ENCODE measurements around the gene NME3. TPM values are rescaled to one million over a fixed set of nuclear protein-coding genes. Genes with fewer than 3 reads are reported as not detected.
"Not testable (repeated sequence)": the region's sequence is repeated elsewhere in the genome, so short reads cannot be mapped to it uniquely, and the experiment has no call there.

Gene NME3
- total RNA-seq, 1 experiment from 2014 or later, result 179 TPM

GRCh38 chr16:1809281-1809801, 38.0 kb upstream of the NME3 start:
- no peaks in the 10 kb centered on the region; the same call in none of the 2 replicates for H3K36me3 ChIP-seq (replicated peaks; ENCODE audit: control insufficient read depth, insufficient read depth, low read length)
- no peak overlapping the region for H3K4me3 ChIP-seq (ENCODE audit: insufficient read depth, low read depth, low read length)
- DNase-seq, result peak; percentile 92
- H3K27me3 ChIP-seq (ENCODE audit: control insufficient read depth, insufficient read depth, low read length), result no peaks in the 10 kb centered on the region

DNA sequence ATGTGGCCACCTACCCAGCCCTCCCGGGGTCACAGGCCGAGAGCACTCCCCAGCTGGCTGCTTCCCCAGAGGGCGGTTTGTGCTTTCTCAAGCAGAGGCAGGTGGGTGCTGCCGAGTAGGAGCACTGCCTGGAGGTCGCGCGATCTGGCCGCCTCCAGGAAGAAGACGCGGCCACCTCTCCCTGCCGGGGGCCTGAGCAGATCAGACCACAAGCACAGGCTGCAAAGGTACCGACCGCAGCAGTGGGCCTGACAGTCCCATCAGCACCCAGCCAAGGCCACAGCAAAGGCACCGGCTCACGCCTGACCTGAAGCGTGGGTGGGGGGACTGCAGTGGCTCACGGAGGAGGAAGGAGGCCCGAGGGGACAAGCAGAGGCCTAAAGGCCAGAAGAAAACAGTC, 37.3 kb upstream of the NME3 start:
- Histone ChIP-seq H3K36me3 (replicated peaks; ENCODE audit: control insufficient read depth, insufficient read depth, low read length) (no peaks in the 10 kb centered on the region; the same call in none of the 2 replicates), H3K27me3 (ENCODE audit: control insufficient read depth, insufficient read depth, low read length) (no peaks in the 10 kb centered on the region), H3K4me3 (ENCODE audit: insufficient read depth, low read depth, low read length) (no peak overlapping the region)
- no peak for DNase-seq

- no peak overlapping the region for H3K4me3 ChIP-seq (ENCODE audit: insufficient read depth, low read depth, low read length)
- no peaks in the 10 kb centered on the region; the same call in none of the 2 replicates for H3K36me3 ChIP-seq (replicated peaks; ENCODE audit: control insufficient read depth, insufficient read depth, low read length)
- DNase-seq, result no peak
- H3K27me3 ChIP-seq (ENCODE audit: control insufficient read depth, insufficient read depth, low read length), result no peaks in the 10 kb centered on the region
Observed at GRCh38 chr16:1807626-1808025, 36.3 kb upstream of the NME3 start.

- Histone ChIP-seq H3K36me3 (replicated peaks; ENCODE audit: control insufficient read depth, insufficient read depth, low read length) (no peaks in the 10 kb centered on the region), H3K27me3 (ENCODE audit: control insufficient read depth, insufficient read depth, low read length) (no peaks in the 10 kb centered on the region), H3K4me3 (ENCODE audit: insufficient read depth, low read depth, low read length) (no peak overlapping the region)
- DNase-seq, result no peak
Observed at GRCh38 chr16:1800701-1801100, 29.4 kb upstream of the NME3 start.

GRCh38 chr16:1799263-1799662, 27.9 kb upstream of the NME3 start:
- not testable (repeated sequence) for DNase-seq

GRCh38 chr16:1794908-1795666, 23.7 kb upstream of the NME3 start:
- Histone ChIP-seq H3K4me3 (ENCODE audit: insufficient read depth, low read depth, low read length) (no peak overlapping the region), H3K36me3 (replicated peaks; ENCODE audit: control insufficient read depth, insufficient read depth, low read length) (no peaks in the 10 kb centered on the region), H3K27me3 (ENCODE audit: control insufficient read depth, insufficient read depth, low read length) (no peaks in the 10 kb centered on the region)
- DNase-seq, result peak; percentile 56

More at GRCh38 chr16:1799263-1799662, 27.9 kb upstream of the NME3 start:
- H3K27me3 ChIP-seq (ENCODE audit: control insufficient read depth, insufficient read depth, low read length); H3K36me3 ChIP-seq (replicated peaks; ENCODE audit: control insufficient read depth, insufficient read depth, low read length); H3K4me3 ChIP-seq (ENCODE audit: insufficient read depth, low read depth, low read length): not testable (repeated sequence)

GRCh38 chr16:1794221-1794871, 23.0 kb upstream of the NME3 start:
- H3K27me3 ChIP-seq (ENCODE audit: control insufficient read depth, insufficient read depth, low read length), result no peaks in the 10 kb centered on the region
- no peaks in the 10 kb centered on the region for H3K36me3 ChIP-seq (replicated peaks; ENCODE audit: control insufficient read depth, insufficient read depth, low read length)
- peak; percentile 74 for DNase-seq
- H3K4me3 ChIP-seq (ENCODE audit: insufficient read depth, low read depth, low read length), result no peak overlapping the region

GRCh38 chr16:1793578-1794220, 22.4 kb upstream of the NME3 start, which contains the start of gene IGFALS:
Gene IGFALS, minus strand, starts transcription at chr16:1793705. Its CDS starts 53 bp downstream, at chr16:1793652.
- H3K36me3 ChIP-seq (replicated peaks; ENCODE audit: control insufficient read depth, insufficient read depth, low read length), result no peaks in the 10 kb centered on the region; the same call in 1 of the 2 replicates
- DNase-seq, result peak; percentile 73
- H3K27me3 ChIP-seq (ENCODE audit: control insufficient read depth, insufficient read depth, low read length), result no peaks in the 10 kb centered on the region
- no peak within 1 kb of the TSS for H3K4me3 ChIP-seq (ENCODE audit: insufficient read depth, low read depth, low read length)

DNA sequence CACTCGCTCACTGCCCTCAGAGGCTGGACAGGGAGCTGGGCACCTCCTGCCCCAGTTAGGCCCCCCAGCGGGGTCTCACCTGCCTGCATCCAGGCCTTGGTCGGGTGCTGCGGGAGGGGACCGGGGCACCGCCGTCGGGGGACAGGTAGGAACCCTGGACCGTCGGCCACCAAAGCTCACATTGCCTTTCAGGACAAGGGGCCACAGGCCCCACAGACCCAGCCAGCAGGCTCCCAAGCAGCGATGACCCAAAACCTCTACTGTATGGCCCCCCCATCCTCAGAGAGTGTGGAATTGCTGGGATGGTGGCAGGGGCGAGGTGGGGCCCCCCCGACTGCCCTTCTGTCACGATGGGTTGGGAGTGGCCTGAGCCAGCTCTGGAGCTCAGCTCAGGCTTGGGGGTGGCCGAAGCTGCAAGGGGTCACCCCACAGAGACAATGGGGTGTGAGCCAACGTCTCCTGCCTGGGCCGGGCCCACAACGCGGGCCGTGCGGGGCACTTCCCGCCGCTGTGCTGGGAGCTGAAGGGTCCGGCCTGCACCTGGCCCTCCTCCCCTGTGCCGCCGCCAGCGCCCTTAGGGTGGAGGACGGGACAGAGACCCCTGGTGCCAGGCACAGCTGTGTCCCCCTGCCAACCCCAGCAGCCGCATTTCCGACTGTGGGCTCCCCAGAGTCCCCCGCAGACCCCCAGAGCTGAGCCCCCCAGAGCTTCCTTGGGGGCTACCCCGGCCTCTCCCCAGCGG, 21.7 kb upstream of the NME3 start:
- peak; percentile 58 for DNase-seq
- Histone ChIP-seq H3K4me3 (ENCODE audit: insufficient read depth, low read depth, low read length) (no peak overlapping the region), H3K36me3 (replicated peaks; ENCODE audit: control insufficient read depth, insufficient read depth, low read length) (no peaks in the 10 kb centered on the region; the same call in 1 of the 2 replicates), H3K27me3 (ENCODE audit: control insufficient read depth, insufficient read depth, low read length) (no peaks in the 10 kb centered on the region)

DNA sequence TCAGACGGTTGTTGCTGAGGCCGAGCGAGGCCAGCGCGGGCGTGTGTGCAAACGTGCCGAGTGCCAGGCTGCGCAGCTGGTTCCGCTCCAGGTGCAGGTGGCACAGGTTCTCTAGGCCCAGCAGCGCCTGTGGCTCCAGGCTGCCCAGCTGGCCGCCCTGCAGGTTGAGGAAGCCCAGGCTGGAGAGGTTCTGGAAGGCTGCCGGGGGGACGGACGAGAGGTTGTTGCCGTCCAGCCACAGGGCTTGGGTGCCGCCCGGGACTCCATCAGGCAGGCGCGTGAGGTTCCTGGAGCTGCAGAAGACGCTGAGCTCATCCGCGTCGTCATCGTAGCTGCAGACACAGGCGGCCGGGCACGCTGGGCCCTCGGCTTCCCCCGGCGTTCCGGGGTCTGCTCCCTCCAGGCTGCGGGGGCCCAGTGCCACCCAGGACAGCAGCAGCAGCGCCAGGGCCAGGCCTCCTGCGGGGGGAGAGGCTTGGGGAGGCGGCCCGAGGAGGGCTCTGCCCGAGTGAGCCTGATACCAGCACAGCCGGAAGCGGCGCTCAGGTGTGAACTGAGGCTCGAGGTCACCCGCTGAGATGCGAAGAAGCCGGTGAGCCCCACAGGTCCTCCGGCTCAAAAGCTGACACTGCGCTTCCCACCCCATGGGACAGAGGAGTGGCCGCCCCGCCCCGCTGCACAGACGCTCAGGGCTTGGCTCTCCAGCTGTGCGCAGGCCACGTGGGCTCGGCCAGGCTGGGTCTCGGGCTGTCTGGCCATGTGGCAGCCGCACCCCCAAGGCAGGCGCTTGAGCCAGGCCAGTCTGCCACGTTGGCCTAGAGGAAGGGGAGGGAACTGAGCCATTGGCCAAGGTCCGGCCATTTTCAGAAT, 20.8 kb upstream of the NME3 start:
- no peak overlapping the region for H3K4me3 ChIP-seq (ENCODE audit: insufficient read depth, low read depth, low read length)
- peak; percentile 63 for DNase-seq
- H3K36me3 ChIP-seq (replicated peaks; ENCODE audit: control insufficient read depth, insufficient read depth, low read length), result no peaks in the 10 kb centered on the region; the same call in 1 of the 2 replicates
- H3K27me3 ChIP-seq (ENCODE audit: control insufficient read depth, insufficient read depth, low read length), result no peaks in the 10 kb centered on the region

- Histone ChIP-seq H3K4me3 (ENCODE audit: insufficient read depth, low read depth, low read length) (no peak overlapping the region), H3K36me3 (replicated peaks; ENCODE audit: control insufficient read depth, insufficient read depth, low read length) (no peaks in the 10 kb centered on the region; the same call in none of the 2 replicates), H3K27me3 (ENCODE audit: control insufficient read depth, insufficient read depth, low read length) (no peaks in the 10 kb centered on the region)
- peak; percentile 59 for DNase-seq
Observed at GRCh38 chr16:1791256-1791942, 20.1 kb upstream of the NME3 start.

DNA sequence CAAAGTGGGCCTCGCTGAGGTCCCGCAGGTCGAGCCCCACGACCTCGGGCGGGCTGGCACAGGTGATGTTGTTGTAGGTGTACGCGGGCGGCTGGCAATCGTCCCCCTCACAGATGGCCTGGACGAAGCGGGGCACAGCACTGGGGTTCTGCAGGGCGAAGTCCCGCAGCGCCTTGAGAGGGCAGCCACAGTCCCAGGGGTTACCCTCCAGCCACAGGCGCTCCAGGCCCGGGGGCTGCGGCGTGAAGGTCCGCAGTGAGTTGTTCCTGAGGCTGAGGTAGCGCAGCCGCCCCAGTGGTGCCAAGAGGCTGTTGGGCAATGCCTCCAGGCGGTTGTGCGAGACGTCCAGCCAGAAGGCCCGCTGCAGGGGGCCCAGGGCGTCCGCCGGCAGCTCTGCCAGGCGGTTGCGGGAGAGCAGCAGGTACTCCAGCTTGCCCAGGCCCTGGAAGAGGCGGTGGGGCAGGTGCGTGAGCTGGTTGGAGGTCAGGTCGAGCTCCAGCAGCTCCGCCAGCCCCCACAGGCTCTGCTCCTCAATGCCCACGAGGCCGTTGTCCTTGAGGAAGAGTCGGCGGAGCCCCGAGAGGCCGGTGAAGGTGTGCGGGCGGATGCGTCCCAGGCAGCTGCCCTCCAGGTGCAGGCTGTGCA, 19.4 kb upstream of the NME3 start:
- Histone ChIP-seq H3K27me3 (ENCODE audit: control insufficient read depth, insufficient read depth, low read length) (no peaks in the 10 kb centered on the region), H3K36me3 (replicated peaks; ENCODE audit: control insufficient read depth, insufficient read depth, low read length) (no peaks in the 10 kb centered on the region; the same call in none of the 2 replicates), H3K4me3 (ENCODE audit: insufficient read depth, low read depth, low read length) (no peak overlapping the region)
- peak; percentile 43 for DNase-seq

All from H7 (cell line).